ENCODE data around the gene TIFAB.

The TIFAB gene

GRCh38 chr5:135487839-135488514, 35.8 kb upstream of the TIFAB start:
- H3K4me3 ChIP-seq (ENCODE audit: low read depth, low read length): no peak overlapping the region
- TF ChIP-seq, protein P1, sequence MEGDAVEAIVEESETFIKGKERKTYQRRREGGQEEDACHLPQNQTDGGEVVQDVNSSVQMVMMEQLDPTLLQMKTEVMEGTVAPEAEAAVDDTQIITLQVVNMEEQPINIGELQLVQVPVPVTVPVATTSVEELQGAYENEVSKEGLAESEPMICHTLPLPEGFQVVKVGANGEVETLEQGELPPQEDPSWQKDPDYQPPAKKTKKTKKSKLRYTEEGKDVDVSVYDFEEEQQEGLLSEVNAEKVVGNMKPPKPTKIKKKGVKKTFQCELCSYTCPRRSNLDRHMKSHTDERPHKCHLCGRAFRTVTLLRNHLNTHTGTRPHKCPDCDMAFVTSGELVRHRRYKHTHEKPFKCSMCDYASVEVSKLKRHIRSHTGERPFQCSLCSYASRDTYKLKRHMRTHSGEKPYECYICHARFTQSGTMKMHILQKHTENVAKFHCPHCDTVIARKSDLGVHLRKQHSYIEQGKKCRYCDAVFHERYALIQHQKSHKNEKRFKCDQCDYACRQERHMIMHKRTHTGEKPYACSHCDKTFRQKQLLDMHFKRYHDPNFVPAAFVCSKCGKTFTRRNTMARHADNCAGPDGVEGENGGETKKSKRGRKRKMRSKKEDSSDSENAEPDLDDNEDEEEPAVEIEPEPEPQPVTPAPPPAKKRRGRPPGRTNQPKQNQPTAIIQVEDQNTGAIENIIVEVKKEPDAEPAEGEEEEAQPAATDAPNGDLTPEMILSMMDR (IDR thresholded peaks at IDR 0.05; ENCODE audit: borderline replicate concordance, insufficient read depth, low read depth, low read length): no peak

- H3K4me3 ChIP-seq (ENCODE audit: low read depth, low read length): no peak overlapping the region
- TF ChIP-seq, protein P1 (IDR thresholded peaks at IDR 0.05; ENCODE audit: borderline replicate concordance, insufficient read depth, low read depth, low read length): no peak
Observed at GRCh38 chr5:135487037-135487395, 34.9 kb upstream of the TIFAB start.

GRCh38 chr5:135486131-135487036, 34.2 kb upstream of the TIFAB start:
- TF ChIP-seq, protein P1 (IDR thresholded peaks at IDR 0.05; ENCODE audit: borderline replicate concordance, insufficient read depth, low read depth, low read length): no peak
- H3K4me3 ChIP-seq (ENCODE audit: low read depth, low read length): no peak overlapping the region

- no peak overlapping the region for H3K4me3 ChIP-seq (ENCODE audit: low read depth, low read length)
- TF ChIP-seq, protein P1 (IDR thresholded peaks at IDR 0.05; ENCODE audit: borderline replicate concordance, insufficient read depth, low read depth, low read length): no peak
Observed at GRCh38 chr5:135484674-135485086, 32.5 kb upstream of the TIFAB start.

GRCh38 chr5:135483254-135483653, 31.1 kb upstream of the TIFAB start:
- H3K4me3 ChIP-seq (ENCODE audit: low read depth, low read length): no peak overlapping the region
- TF ChIP-seq, protein P1 (IDR thresholded peaks at IDR 0.05; ENCODE audit: borderline replicate concordance, insufficient read depth, low read depth, low read length): no peak

- TF ChIP-seq, protein P1 (IDR thresholded peaks at IDR 0.05; ENCODE audit: borderline replicate concordance, insufficient read depth, low read depth, low read length): no peak
- H3K4me3 ChIP-seq (ENCODE audit: low read depth, low read length): no peak overlapping the region
Observed at GRCh38 chr5:135482381-135482933, 30.3 kb upstream of the TIFAB start.
